ENCODE measurements around the gene ELOVL2. TPM values are rescaled to one million over a fixed set of nuclear protein-coding genes. Genes with fewer than 3 reads are reported as not detected.
A peak's percentile ranks its signal among the peaks of the same experiment; 100 is the strongest.

The ELOVL2 gene
- total RNA-seq, 2 donors from 2014 or later = not detected

- no peaks in the 10 kb centered on the region for H3K9me3 Mint-ChIP-seq
- H3K27ac Mint-ChIP-seq = no peak overlapping the region
- no peak for ATAC-seq
- DNase-seq (ENCODE audit: low spot score in 2 of 2) = no peak
- no peaks in the 10 kb centered on the region for H3K36me3 Mint-ChIP-seq
Observed at GRCh38 chr6:11065436-11066202, 21.5 kb upstream of the ELOVL2 start.

GRCh38 chr6:11064836-11065235 is 20.7 kb upstream of the ELOVL2 start:
- H3K36me3 Mint-ChIP-seq = no peaks in the 10 kb centered on the region
- no peak overlapping the region for H3K27ac Mint-ChIP-seq
- ATAC-seq (no peak), DNase-seq (ENCODE audit: low spot score in 2 of 2) (no peak)
- H3K9me3 Mint-ChIP-seq = no peaks in the 10 kb centered on the region

- no peak overlapping the region for H3K27ac Mint-ChIP-seq
- H3K9me3 Mint-ChIP-seq = no peaks in the 10 kb centered on the region
- no peak for ATAC-seq
- H3K36me3 Mint-ChIP-seq = no peaks in the 10 kb centered on the region
- DNase-seq (ENCODE audit: low spot score in 2 of 2) = no peak
Observed at GRCh38 chr6:11062715-11063114, 18.6 kb upstream of the ELOVL2 start.

- Mint-ChIP-seq H3K9me3 (no peaks in the 10 kb centered on the region), H3K27ac (no peak overlapping the region), H3K36me3 (no peaks in the 10 kb centered on the region)
- no peak for DNase-seq (ENCODE audit: low spot score in 2 of 2)
- no peak for ATAC-seq
Observed at GRCh38 chr6:11062083-11062482, 18.0 kb upstream of the ELOVL2 start.

- ATAC-seq (no peak), DNase-seq (ENCODE audit: low spot score in 2 of 2) (no peak)
- H3K9me3 Mint-ChIP-seq = no peaks in the 10 kb centered on the region
- no peak overlapping the region for H3K27ac Mint-ChIP-seq
- H3K36me3 Mint-ChIP-seq = no peaks in the 10 kb centered on the region
Observed at GRCh38 chr6:11058406-11058805, 14.3 kb upstream of the ELOVL2 start.

- DNase-seq (ENCODE audit: low spot score in 2 of 2) (no peak), ATAC-seq (no peak)
- no peak overlapping the region for H3K27ac Mint-ChIP-seq
- no peaks in the 10 kb centered on the region for H3K9me3 Mint-ChIP-seq
- no peaks in the 10 kb centered on the region for H3K36me3 Mint-ChIP-seq
Observed at GRCh38 chr6:11056871-11057270, 12.8 kb upstream of the ELOVL2 start.

- ATAC-seq = no peak
- Mint-ChIP-seq H3K9me3 (no peaks in the 10 kb centered on the region), H3K27ac (no peak overlapping the region), H3K36me3 (no peaks in the 10 kb centered on the region)
- DNase-seq (ENCODE audit: low spot score in 2 of 2) = no peak
Observed at GRCh38 chr6:11055127-11055627, 11.1 kb upstream of the ELOVL2 start.

- DNase-seq (ENCODE audit: low spot score in 2 of 2) (no peak), ATAC-seq (no peak)
- H3K27ac Mint-ChIP-seq = no peak overlapping the region
- H3K36me3 Mint-ChIP-seq = no peaks in the 10 kb centered on the region
- no peaks in the 10 kb centered on the region for H3K9me3 Mint-ChIP-seq
Observed at GRCh38 chr6:11054722-11055121, 10.6 kb upstream of the ELOVL2 start.

- Mint-ChIP-seq H3K27ac (no peak overlapping the region), H3K9me3 (no peaks in the 10 kb centered on the region), H3K36me3 (no peaks in the 10 kb centered on the region)
- no peak for ATAC-seq
- no peak for DNase-seq (ENCODE audit: low spot score in 2 of 2)
Observed at GRCh38 chr6:11053307-11053706, 9.2 kb upstream of the ELOVL2 start.

- no peak for ATAC-seq
- Mint-ChIP-seq H3K36me3 (no peaks in the 10 kb centered on the region), H3K27ac (no peak overlapping the region), H3K9me3 (no peaks in the 10 kb centered on the region)
- DNase-seq (ENCODE audit: low spot score in 2 of 2) = no peak
Observed at GRCh38 chr6:11050731-11051130, 6.6 kb upstream of the ELOVL2 start.

- H3K9me3 Mint-ChIP-seq = no peaks in the 10 kb centered on the region
- ATAC-seq = no peak
- no peak for DNase-seq (ENCODE audit: low spot score in 2 of 2)
- no peak overlapping the region for H3K27ac Mint-ChIP-seq
- H3K36me3 Mint-ChIP-seq = peaks cover 5 to 12% of the 10 kb centered on the region in 2 donors
Observed at GRCh38 chr6:11044712-11045167, 635 bp upstream of the ELOVL2 start.

- ATAC-seq (peak in 1 of 2 donors; percentile 25), DNase-seq (ENCODE audit: low spot score in 2 of 2) (peak in 1 of 2 donors; percentile 8)
- Mint-ChIP-seq H3K36me3 (peaks cover 5 to 12% of the 10 kb centered on the region in 2 donors), H3K27ac (no peak overlapping the region), H3K9me3 (no peaks in the 10 kb centered on the region)
Observed at GRCh38 chr6:11043378-11043960, 636 bp downstream of the ELOVL2 start.

- H3K36me3 Mint-ChIP-seq = peaks cover 5 to 12% of the 10 kb centered on the region in 2 donors
- no peaks in the 10 kb centered on the region for H3K9me3 Mint-ChIP-seq
- DNase-seq (ENCODE audit: low spot score in 2 of 2) (no peak), ATAC-seq (no peak)
- H3K27ac Mint-ChIP-seq = no peak overlapping the region
Observed at GRCh38 chr6:11042750-11043377, 1.2 kb downstream of the ELOVL2 start.

GRCh38 chr6:11042025-11042749 is 1.9 kb downstream of the ELOVL2 start:
- ATAC-seq (no peak), DNase-seq (ENCODE audit: low spot score in 2 of 2) (no peak)
- H3K27ac Mint-ChIP-seq = no peak overlapping the region
- H3K9me3 Mint-ChIP-seq = no peaks in the 10 kb centered on the region
- H3K36me3 Mint-ChIP-seq = peaks cover 5 to 12% of the 10 kb centered on the region in 2 donors

- ATAC-seq = no peak
- no peaks in the 10 kb centered on the region for H3K9me3 Mint-ChIP-seq
- H3K36me3 Mint-ChIP-seq = peaks cover 5 to 12% of the 10 kb centered on the region in 2 donors
- no peak for DNase-seq (ENCODE audit: low spot score in 2 of 2)
- no peak overlapping the region for H3K27ac Mint-ChIP-seq
Observed at GRCh38 chr6:11040134-11040533, 4.0 kb downstream of the ELOVL2 start.

- Mint-ChIP-seq H3K27ac (no peak overlapping the region), H3K9me3 (no peaks in the 10 kb centered on the region), H3K36me3 (peaks cover 0 to 7% of the 10 kb centered on the region in 2 donors)
- ATAC-seq (no peak), DNase-seq (ENCODE audit: low spot score in 2 of 2) (no peak)
Observed at GRCh38 chr6:11039040-11039439, 5.1 kb downstream of the ELOVL2 start.

- DNase-seq (ENCODE audit: low spot score in 2 of 2) = no peak
Observed at GRCh38 chr6:11036977-11037430, 7.1 kb downstream of the ELOVL2 start.

More at GRCh38 chr6:11036977-11037430, 7.1 kb downstream of the ELOVL2 start:
- no peak for ATAC-seq
- H3K36me3 Mint-ChIP-seq = no peaks in the 10 kb centered on the region
- H3K9me3 Mint-ChIP-seq = no peaks in the 10 kb centered on the region
- H3K27ac Mint-ChIP-seq = no peak overlapping the region
